ENCODE measurements around the gene BMP7.

DNA sequence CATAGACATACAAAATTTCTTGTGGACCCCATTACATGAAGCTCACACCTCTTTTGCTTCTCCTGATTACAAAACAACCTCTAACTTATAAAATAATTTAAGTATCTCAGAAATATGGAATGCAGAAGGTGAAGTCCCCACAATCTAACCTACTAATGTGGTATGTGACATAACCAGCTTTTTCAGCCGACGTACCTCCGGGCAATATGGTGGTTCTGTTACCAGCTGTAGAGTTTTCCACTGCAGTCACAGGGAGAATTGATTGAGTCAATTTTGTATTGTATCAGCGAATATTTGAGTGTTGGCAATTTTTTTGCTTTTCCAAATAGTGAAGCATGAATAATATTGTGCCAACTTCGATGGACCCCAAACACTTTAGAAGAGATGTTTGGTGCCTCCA is 47.5 kb upstream of the BMP7 start:
- TF ChIP-seq, protein P1, sequence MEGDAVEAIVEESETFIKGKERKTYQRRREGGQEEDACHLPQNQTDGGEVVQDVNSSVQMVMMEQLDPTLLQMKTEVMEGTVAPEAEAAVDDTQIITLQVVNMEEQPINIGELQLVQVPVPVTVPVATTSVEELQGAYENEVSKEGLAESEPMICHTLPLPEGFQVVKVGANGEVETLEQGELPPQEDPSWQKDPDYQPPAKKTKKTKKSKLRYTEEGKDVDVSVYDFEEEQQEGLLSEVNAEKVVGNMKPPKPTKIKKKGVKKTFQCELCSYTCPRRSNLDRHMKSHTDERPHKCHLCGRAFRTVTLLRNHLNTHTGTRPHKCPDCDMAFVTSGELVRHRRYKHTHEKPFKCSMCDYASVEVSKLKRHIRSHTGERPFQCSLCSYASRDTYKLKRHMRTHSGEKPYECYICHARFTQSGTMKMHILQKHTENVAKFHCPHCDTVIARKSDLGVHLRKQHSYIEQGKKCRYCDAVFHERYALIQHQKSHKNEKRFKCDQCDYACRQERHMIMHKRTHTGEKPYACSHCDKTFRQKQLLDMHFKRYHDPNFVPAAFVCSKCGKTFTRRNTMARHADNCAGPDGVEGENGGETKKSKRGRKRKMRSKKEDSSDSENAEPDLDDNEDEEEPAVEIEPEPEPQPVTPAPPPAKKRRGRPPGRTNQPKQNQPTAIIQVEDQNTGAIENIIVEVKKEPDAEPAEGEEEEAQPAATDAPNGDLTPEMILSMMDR (conservative IDR thresholded peaks at IDR 0.05; ENCODE audit: low read length) = no peak
- no peak for TF ChIP-seq EZH2phosphoT487 (IDR thresholded peaks at IDR 0.05; ENCODE audit: borderline replicate concordance, low read depth, low read length)

Measured in OCI-LY7 (cell line).